ENCODE results near the gene ASPN. TPM values are rescaled to one million over a fixed set of nuclear protein-coding genes. Genes with fewer than 3 reads are reported as not detected.

The ASPN gene
- total and polyA plus RNA-seq, 2 of the 13 experiments (the other 11 are each of a cell fraction or from before 2014, with no cell fraction given), result not detected

GRCh38 chr9:92476962-92477361 lies 5.3 kb downstream of the ASPN start:
- Histone ChIP-seq H3K9me3 (ENCODE audit: low read length) (no peaks in the 10 kb centered on the region), H3K4me3 (replicated peaks in 1 of 3; ENCODE audit: insufficient read depth in 1 of 3, low read depth in 2 of 3, low read length in 3 of 3) (no peak overlapping the region), H3K27me3 (ENCODE audit: control insufficient read depth in 1 of 2, insufficient read depth in 2 of 2, low read length in 2 of 2) (no peaks in the 10 kb centered on the region), H4K20me1 (ENCODE audit: insufficient read depth, low read length) (no peaks in the 10 kb centered on the region), H3K9ac (ENCODE audit: insufficient read depth, low read depth, low read length) (no peak overlapping the region), H3K27ac (ENCODE audit: extremely low read length, insufficient read depth, low read length) (no peak overlapping the region), H3K79me2 (ENCODE audit: insufficient read depth, low read length) (no peaks in the 10 kb centered on the region), H3K4me2 (ENCODE audit: low read depth, low read length) (no peak overlapping the region), H3K36me3 (replicated peaks in 1 of 2; ENCODE audit: control insufficient read depth in 1 of 2, insufficient read depth in 2 of 2, low read length in 2 of 2) (no peaks in the 10 kb centered on the region), H3K4me1 (ENCODE audit: insufficient read depth, low read length) (peaks cover 13% of the 10 kb centered on the region), H2AFZ (ENCODE audit: low read length) (no peak overlapping the region)
- no peak for ATAC-seq
- ChIA-PET POLR2A (no interaction called here), CTCF (ENCODE audit: low intra/inter-chr PET ratio, low total read pairs) (no interaction called here)
- in situ Hi-C loops (cut with HindIII; ENCODE audit: extremely low pct_ligation_motif_present, low pct_unique_long_range_greater_than_20kb) (no loop called here), intact Hi-C loops (cut with micrococcal nuclease; ENCODE audit: unreplicated experiment) (no loop called here)
- 86% methylated on average over 1 of the region's 1 CpG for WGBS (ENCODE audit: low lambda C conversion rate)
- no peak for TF ChIP-seq SALL1 (CRISPR knock-in tag; IDR thresholded peaks at IDR 0.05)
- no peak for TF ChIP-seq ZFP1 (CRISPR knock-in tag; IDR thresholded peaks at IDR 0.05)
- TF ChIP-seq UBTF (CRISPR knock-in tag; IDR thresholded peaks at IDR 0.05), result no peak
- no peak for TF ChIP-seq NAIF1 (CRISPR knock-in tag; IDR thresholded peaks at IDR 0.05; ENCODE audit: borderline replicate concordance)
- TF ChIP-seq ZNF605 (CRISPR knock-in tag; IDR thresholded peaks at IDR 0.05), result no peak
- TF ChIP-seq AGO2 (optimal IDR thresholded peaks at IDR 0.05; ENCODE audit: low read depth, low read length), result no peak
- no peak for TF ChIP-seq ERF (CRISPR knock-in tag; IDR thresholded peaks at IDR 0.05)
- no peak for TF ChIP-seq NFYB (CRISPR knock-in tag; IDR thresholded peaks at IDR 0.05)
- no peak for TF ChIP-seq NFIB (CRISPR knock-in tag; IDR thresholded peaks at IDR 0.05; ENCODE audit: borderline replicate concordance)
- TF ChIP-seq ZNF597 (CRISPR knock-in tag; IDR thresholded peaks at IDR 0.05), result no peak
- no peak for TF ChIP-seq SALL2 (CRISPR knock-in tag; IDR thresholded peaks at IDR 0.05)
- BruUV-seq (replicated peaks), result no TSS peak
- no peak for FAIRE-seq
- no peak for DNase-seq (ENCODE audit: low spot score)

All from HepG2 (cell line).